ENCODE measurements around the gene BDH1.

The BDH1 gene

GRCh38 chr3:197504641-197505121, 51.1 kb downstream of the BDH1 start:
- DNase-seq: no peak

- no peak for DNase-seq
Observed at GRCh38 chr3:197504229-197504628, 51.5 kb downstream of the BDH1 start.

DNA sequence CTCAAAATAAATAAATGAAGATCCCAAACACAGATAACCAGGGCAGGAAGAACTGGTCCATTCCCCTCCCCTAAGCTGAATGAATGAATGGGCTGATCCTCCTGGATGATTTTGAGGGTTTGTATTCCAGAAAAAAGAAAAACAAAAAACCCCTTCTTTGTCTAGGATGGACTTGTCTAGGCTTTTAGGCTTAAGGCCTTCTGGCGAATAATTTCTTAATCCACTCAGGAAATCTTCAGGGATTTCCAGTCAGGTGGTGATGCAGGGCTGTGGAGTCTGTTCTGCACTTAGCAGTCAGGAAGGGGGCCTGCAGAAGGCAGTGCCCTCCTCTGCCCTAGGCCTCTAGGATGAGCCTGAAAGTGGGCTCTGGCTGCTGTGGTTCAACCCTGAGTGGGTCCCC, 52.1 kb downstream of the BDH1 start:
- DNase-seq: no peak

DNA sequence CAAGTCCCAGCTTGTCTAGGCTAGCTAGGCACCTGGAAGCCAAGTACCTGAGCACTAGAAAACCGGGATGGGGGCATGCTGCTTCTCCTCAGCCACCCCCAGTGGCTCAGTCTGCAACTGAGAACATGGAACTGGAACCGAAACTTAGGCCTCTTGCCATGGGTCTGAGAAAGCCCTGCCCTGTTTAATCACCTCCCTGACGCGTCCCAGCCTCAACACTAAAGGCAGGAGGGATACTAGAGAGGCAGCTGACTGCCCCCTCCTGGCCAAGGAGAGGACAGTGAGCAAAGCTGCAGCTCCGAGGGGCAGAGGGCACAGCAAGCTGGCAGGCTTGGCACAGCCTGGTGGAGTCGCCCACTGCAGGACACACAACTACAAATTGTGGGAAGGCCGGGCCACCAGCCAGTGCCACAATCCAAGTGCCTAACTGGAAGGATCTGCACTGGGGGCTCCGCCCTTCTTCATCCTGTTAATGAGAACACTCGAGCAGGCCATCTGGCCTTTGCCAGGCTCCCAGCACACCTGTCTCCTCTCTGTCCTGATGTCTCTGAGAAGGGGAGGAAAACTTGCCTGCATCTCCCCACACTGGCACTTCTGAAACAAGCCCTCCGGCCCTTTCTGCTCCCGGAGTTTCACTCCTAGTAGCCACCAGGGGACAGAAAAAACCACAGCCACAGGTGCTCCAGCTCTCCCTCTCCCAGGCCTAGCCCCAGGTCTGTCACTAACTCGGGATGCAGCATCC, 53.7 kb downstream of the BDH1 start:
- peak in 1 of 2 donors; percentile 16 for DNase-seq

GRCh38 chr3:197501496-197501878, 54.3 kb downstream of the BDH1 start:
- no peak for DNase-seq

DNA sequence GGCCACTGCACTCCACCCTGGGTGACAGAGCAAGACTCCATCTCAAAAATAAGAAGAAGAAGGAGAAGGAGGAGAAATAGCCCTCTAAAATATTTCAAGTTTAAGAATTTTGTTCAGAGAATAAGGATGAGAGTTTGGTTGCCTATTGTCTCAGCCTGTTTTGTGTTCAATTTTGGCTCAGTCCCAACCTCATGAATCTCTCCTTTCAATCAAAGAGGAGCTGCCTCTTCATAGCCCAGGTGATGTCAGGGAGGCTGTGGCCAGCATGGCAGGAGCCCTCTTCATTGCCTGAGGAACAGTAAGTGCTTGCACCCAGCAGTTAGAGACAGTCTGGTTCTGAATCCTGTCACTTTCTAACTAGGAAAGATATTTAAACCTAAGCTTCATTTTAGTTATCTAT, 55.0 kb downstream of the BDH1 start:
- DNase-seq: no peak

- DNase-seq: no peak
Observed at GRCh38 chr3:197499427-197499826, 56.3 kb downstream of the BDH1 start.

- no peak for DNase-seq
Observed at GRCh38 chr3:197498499-197499241, 57.1 kb downstream of the BDH1 start.

DNA sequence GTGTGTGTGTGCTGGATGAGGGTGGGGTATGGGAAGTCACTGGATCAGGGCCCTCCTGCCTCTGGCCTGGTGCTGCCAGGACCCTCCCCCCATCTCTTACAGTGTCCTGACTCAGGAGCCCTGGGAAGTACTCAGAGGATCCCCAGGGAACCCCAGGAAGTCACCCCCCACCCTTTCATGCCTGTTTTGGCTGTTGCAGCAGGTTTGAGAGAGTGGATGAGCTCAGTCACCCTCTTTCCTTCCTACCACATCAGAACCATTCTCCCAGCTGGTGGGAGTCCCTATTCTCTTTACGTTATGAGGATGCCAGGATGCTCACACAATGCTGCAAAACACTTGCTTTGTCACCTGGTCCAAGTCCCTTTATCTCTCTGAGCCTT, 59.0 kb downstream of the BDH1 start:
- no peak for DNase-seq

DNA sequence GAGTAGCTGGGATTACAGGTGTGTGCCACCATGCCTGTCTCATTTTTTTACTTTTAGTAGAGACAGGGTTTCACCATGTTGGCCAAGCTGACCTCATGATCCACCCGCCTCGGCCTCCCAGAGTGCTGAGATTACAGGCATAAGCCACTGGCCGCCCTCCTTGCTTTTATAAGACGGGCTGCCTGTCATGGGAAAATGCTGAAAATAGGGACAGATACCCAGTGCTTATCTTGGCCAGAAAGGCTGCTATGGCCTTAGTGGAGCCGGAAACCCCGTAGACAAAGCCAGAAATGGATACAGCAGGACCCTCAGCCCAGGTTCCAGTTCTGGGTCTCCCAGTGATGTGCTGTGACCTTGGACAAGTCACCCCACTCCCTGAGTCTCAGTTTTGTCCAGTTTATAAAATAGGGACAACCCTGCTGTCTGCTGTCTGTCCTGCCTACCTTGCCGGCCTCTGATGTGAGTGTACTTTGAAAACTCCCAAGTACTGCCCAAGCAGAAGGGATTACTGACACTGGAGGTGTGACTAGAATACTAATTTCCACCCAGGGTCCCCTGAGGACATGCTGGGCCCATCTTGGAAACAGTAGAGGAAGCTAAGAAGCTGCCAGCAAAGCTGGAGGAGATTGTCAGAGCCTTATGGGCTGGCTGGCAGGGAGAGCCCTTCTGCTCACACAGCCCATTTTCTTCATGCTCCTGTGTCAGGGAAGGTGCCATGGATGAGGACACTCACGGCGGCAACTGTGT, 59.6 kb downstream of the BDH1 start:
- no peak for DNase-seq

GRCh38 chr3:197495499-197495898, 60.3 kb downstream of the BDH1 start:
- DNase-seq: no peak

GRCh38 chr3:197495059-197495455, 60.7 kb downstream of the BDH1 start:
- DNase-seq: no peak

DNA sequence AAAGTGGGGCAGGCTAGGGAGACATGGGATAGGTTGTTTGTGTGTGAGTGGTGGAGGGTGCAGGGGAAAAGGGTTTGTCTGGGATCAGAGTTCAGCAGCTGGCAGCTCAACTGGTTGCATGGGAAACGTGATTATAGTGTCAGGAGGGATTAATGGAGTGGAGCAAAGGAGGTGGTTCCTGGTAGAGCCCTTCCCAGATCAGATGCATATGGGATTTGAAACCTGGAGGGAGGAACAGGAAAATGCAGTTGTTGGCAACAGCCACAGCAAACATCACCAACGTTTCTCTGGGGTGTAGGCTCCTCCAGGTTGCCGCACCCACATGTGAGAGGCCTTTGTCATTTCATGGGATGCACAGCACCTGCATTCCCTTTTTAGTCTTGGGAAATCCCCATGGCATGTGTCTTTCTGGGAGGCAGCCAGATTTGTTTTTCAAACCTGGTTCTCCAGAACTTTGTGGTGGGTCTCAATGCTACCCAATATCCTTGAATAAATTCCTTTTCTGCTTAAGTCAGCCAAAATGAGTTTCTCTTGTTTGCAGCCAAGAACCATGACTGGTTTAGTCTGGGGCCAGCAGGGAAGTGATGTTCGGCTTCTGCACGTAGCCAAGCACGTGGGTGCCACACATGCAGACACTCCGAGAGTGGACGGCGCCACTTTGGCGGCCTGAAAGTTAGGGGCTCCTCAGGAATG, 61.3 kb downstream of the BDH1 start:
- no peak for DNase-seq

DNA sequence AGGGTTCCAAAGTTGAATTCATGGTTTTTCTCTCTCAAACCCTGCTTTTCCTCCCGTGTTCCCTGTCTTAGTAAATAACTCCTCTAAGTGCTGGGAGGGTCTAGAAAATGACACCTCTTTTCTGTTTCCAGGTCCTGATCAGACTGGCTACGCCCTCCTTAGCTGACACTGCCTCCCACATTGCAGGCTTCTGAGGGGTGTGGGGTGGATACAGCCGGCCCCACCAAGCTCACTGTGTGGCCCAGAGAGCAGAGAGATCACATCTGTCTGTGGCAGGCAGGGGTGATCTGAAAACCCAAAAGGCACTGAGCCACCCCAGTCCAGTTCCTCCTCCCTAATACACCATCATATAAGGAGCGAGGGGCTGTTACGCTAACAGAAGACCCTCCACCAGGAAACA, 62.7 kb downstream of the BDH1 start:
- DNase-seq: no peak

DNA sequence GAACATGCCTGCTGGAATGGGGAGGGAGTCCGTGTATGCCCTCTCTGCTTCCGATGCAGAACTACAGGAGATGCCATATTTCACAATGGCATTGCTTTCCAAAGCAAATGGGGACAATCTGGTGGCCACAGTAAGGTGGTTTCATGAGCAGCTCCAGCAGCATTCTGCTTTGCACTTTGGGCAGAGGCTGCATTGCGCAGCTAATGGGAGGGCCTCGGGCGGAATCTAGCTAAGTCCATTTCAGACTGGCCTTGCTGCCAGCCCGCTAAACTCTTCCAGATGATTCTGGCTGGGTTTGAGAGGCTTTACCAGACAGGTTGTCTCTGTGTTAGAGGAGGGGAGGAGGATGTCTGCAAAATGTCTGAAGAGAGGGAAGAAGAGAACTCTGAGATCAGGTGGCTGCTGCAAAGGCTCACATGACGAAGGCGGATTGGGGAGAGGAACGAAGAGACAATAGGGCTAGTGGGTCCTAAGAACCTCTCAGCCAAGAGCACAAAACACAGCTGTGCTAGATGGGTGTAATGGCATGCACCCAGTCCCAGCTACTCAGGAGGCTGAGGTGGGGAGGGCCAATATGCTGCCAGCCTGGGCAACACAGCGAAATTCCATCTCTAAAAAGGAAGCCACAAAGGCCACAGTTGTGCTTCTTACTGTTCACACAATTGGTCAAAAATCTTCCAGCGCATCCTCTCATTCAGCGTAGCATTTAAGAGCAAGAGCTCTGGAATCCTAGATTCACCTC, 63.7 kb downstream of the BDH1 start:
- DNase-seq: no peak

DNA sequence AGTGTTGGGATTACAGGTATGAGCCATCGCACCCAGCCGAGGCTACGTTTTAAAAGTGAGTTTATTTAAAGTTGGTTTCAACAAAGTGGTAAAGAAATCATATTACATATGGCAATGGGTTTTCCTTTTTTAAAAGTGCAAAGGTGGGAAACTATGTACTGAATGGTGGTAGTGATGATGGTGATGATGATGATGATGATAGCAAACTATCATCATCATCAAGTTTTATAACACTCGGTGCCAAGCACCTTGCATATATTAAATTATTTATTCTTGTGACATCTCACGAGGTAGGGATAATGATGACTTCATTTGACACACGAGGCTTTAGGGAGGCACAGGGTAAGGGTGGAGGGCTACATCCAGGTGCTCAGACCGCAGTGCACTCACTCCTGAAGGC, 64.3 kb downstream of the BDH1 start:
- no peak for DNase-seq

DNA sequence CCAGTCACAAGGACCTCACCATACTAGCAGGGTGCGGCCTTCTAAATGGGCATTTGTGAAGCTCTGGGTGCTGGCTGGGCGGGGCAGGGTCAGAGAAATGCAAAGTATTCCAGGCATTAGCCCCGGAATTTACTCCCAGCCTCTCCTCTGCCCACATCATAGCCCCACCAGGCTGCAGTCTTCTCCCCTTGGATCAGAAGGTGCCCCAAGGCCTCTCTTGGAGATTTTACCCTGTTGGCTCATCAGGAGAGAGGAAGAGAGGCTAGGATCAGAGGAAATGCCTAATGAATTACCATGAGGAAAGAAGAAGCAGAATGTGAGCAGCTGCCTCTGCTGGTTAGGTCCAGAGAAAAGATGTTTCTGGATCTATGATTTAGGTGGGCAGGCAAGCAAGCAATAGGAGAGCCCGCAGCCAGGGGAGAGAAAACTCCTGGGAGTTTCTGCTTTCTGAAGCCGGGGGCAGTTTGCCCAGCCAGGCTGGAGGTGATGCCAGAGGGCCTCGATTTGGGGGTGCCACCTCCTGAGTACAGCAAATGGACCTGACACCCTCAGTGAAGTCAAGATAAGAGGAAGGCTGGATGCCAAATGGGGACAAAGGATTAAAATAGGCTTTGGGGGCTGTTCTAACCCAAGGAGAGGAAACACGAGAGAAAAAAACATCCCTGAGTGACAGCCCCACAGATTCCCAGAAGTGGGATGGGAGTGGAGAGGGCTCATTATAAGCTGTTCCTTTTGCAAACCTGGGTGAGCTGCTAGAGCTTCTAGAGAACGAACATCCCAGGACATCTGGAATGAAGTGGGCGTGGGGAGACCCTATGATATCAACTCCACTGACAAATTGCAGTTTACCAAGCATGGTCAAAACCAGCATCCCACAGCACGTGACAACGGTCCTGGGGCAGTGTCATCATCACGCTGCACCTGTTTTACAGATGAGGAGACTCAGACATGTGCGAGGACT, 65.4 kb downstream of the BDH1 start:
- DNase-seq: no peak

- no peak for DNase-seq
Observed at GRCh38 chr3:197487911-197488391, 67.8 kb downstream of the BDH1 start.

GRCh38 chr3:197486861-197487260, 68.9 kb downstream of the BDH1 start:
- DNase-seq: no peak

DNA sequence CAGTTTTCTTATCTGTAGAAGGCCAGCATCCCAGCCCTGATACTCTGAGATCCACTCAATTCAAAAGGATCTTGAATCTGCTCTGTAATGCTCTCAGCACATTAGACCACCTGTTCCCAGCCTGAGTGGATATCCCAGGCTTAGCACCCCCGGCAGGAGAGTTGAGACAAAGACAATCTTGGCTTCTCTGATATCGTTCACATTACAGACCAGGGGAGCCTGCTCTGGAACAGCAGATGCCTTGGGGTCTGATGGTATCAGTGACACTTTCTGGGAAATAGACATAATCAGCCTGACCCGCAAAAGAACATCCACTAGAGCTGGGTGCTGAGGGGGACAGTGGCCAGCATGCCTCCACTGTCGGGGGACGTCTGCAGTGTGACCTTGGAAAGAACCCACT, 70.6 kb downstream of the BDH1 start:
- DNase-seq: no peak

All from activated CD4-positive, alpha-beta T cell treated with anti-CD3 and anti-CD28 coated beads for 4 hours (primary cell).